HepG2 (cell line): ENCODE results near the gene SCAPER. TPM values are rescaled to one million over a fixed set of nuclear protein-coding genes. Genes with fewer than 3 reads are reported as not detected.

Experiments used
- ATAC-seq: fragments of 200-7000 bp; cut with Tn5 transposase; 3 replicates; pipeline ENCODE4 v1.9.1; 2020; ENCODE audit warnings: mild to moderate bottlenecking, moderate library complexity
- BruUV-seq: library from RNA; stranded (reverse); fragments of 400-500 nt; replicated peaks from 2 replicates; lab custom pipeline; 2021; lab: Mats Ljungman, UMichigan
- CTCF ChIA-PET: fragments of 300-600 bp; formaldehyde crosslinking; extraction: SDS; loops from one replicate; lab custom pipeline; 2021; ENCODE audit warnings: low total read pairs, inconsistent platforms, low intra/inter-chr PET ratio; lab: Yijun Ruan, JAX
- POLR2A ChIA-PET: fragments of 350-600 bp; sonication (Branson Sonifier 250); formaldehyde crosslinking; loops from one replicate; lab custom pipeline; 2020; ENCODE audit warnings: antibody characterized with exemption, inconsistent platforms; lab: Yijun Ruan, JAX
- DNase-seq: peaks from one replicate; pipeline ENCODE4 v3.0.0-alpha.2; 2015; ENCODE audit warnings: low spot score
- FAIRE-seq: peaks from 3 replicates; lab custom pipeline; 2011; peaks lifted over from hg19 to GRCh38; lab: Jason Lieb, UNC
- H2AFZ ChIP-seq: one replicate; pipeline ENCODE4 v1.6.1; 2011; ENCODE audit warnings: low read length, inconsistent platforms
- H3K27ac ChIP-seq: fragments of 300-600 bp; 3 replicates; pipeline ENCODE4 v1.8.0; 2011; ENCODE audit warnings: mixed run types, mild to moderate bottlenecking, mixed read lengths, low read length, inconsistent platforms; ENCODE audit not compliant: insufficient read depth; ENCODE audit errors: extremely low read length
- H3K27me3 ChIP-seq, 2 experiments: fragments of 200-600 bp in 1 of 2; 2 replicates in 1 of 2; 3 replicates in 1 of 2; pipeline versions ENCODE4 v1.6.0 to v1.8.0; 2011; ENCODE audit warnings: low read length in 2 of 2, mild to moderate bottlenecking in 2 of 2, moderate library complexity in 2 of 2, inconsistent platforms in 1 of 2; ENCODE audit not compliant: insufficient read depth in 2 of 2, control insufficient read depth in 1 of 2
- H3K36me3 ChIP-seq, 2 experiments: fragments of 200-600 bp in 1 of 2; replicated peaks in 1 of 2; 2 replicates in 1 of 2; 3 replicates in 1 of 2; pipeline versions ENCODE4 v1.5.1 to v1.8.0; 2011; ENCODE audit warnings: low read length in 2 of 2, inconsistent platforms in 1 of 2; ENCODE audit not compliant: insufficient read depth in 2 of 2, control insufficient read depth in 1 of 2
- H3K4me1 ChIP-seq: 2 replicates; pipeline ENCODE4 v1.5.1; 2012; ENCODE audit warnings: low read length, inconsistent platforms; ENCODE audit not compliant: insufficient read depth
- H3K4me2 ChIP-seq: 2 replicates; pipeline ENCODE4 v1.6.0; 2011; ENCODE audit warnings: low read depth, low read length, inconsistent platforms
- H3K4me3 ChIP-seq, 3 experiments: fragments of 200-600 bp in 1 of 3; sonication (generic), shearing (Covaris generic) in 1 of 3; replicated peaks in 1 of 3; 2 replicates each; pipeline ENCODE4 v1.5.1; 2011 to 2016; ENCODE audit warnings: low read length in 3 of 3, inconsistent platforms in 2 of 3, low read depth in 2 of 3, mild to moderate bottlenecking in 2 of 3, control low read depth in 1 of 3, mixed read lengths in 1 of 3; ENCODE audit not compliant: insufficient read depth in 1 of 3
- H3K79me2 ChIP-seq: one replicate; pipeline ENCODE4 v1.6.1; 2011; ENCODE audit warnings: low read length, inconsistent platforms; ENCODE audit not compliant: insufficient read depth
- H3K9ac ChIP-seq: 2 replicates; pipeline ENCODE4 v1.6.0; 2011; ENCODE audit warnings: mild to moderate bottlenecking, low read depth, low read length, inconsistent platforms; ENCODE audit not compliant: insufficient read depth
- H3K9me3 ChIP-seq: 2 replicates; pipeline ENCODE4 v1.5.1; 2012; ENCODE audit warnings: mild to moderate bottlenecking, low read length
- H4K20me1 ChIP-seq: 2 replicates; pipeline ENCODE4 v1.6.0; 2011; ENCODE audit warnings: inconsistent platforms, mild to moderate bottlenecking, low read length, moderate library complexity; ENCODE audit not compliant: insufficient read depth
- ATF1 ChIP-seq: IDR thresholded peaks from 2 replicates; pipeline ENCODE4 v1.6.1; 2016; ENCODE audit warnings: mild to moderate bottlenecking, control low read depth
- MTF1 ChIP-seq: sonication (generic); formaldehyde crosslinking; IDR thresholded peaks from 2 replicates; pipeline ENCODE4 v1.5.0; 2020; ENCODE audit warnings: missing genetic modification reagents
- PATZ1 ChIP-seq: sonication (generic); formaldehyde crosslinking; IDR thresholded peaks from 2 replicates; pipeline ENCODE4 v1.4.0; 2020; ENCODE audit warnings: missing genetic modification reagents
- PAXIP1 ChIP-seq: sonication (generic); formaldehyde crosslinking; conservative IDR thresholded peaks from 2 replicates; pipeline ENCODE4 v1.4.0; 2020; ENCODE audit warnings: mild to moderate bottlenecking, missing genetic modification reagents, moderate library complexity
- XRCC5 ChIP-seq: fragments of 200-400 bp; formaldehyde crosslinking; optimal IDR thresholded peaks from 2 replicates; pipeline ENCODE3; 2017; ENCODE audit warnings: mild to moderate bottlenecking, low read length
- ZBTB46 ChIP-seq: sonication (generic); formaldehyde crosslinking; IDR thresholded peaks from 2 replicates; pipeline ENCODE4 v1.4.0; 2020; ENCODE audit warnings: mild to moderate bottlenecking, missing genetic modification reagents, borderline replicate concordance
- WGBS: methylation state at CpG from one replicate; pipeline ENCODE4 v1.1.6; 2017; ENCODE audit warnings: low lambda C conversion rate; 5-methylcytosine and 5-hydroxymethylcytosine counted together
- in situ Hi-C: cut with HindIII; loops from 2 replicates; pipeline ENCODE4 v1.10.0; 2017; ENCODE audit warnings: low pct_unique_long_range_greater_than_20kb; ENCODE audit not compliant: extremely low pct_ligation_motif_present
- intact Hi-C: fragments of 100-400 bp; cut with micrococcal nuclease; formaldehyde crosslinking; loops from one replicate; pipeline ENCODE4 v1.10.0; 2022; ENCODE audit not compliant: unreplicated experiment
- polyA plus RNA-seq, 8 experiments: library from polyadenylated mRNA; depleted of rRNA in 3 of 8; stranded (reverse) in 7 of 8; unstranded in 1 of 8; fragments of >200 nt; fragmentation: Illumina TruSeq in 4 of 8; extraction: Trizol in 4 of 8; gene quantifications; 2 replicates each; pipeline versions ENCODE4 v1.2.1 to v1.2.3, GENCODE V29; 2011 to 2016; ENCODE audit warnings: low read depth in 4 of 8, missing spikeins in 1 of 8, mixed read lengths in 1 of 8; ENCODE audit not compliant: insufficient read depth in 1 of 8
- total RNA-seq, 5 experiments: library from RNA; depleted of rRNA; stranded (reverse); fragments of >200 nt; fragmentation: Illumina TruSeq; extraction: Trizol; gene quantifications; 2 replicates each; pipeline ENCODE4 v1.2.3, GENCODE V29; 2016; ENCODE audit warnings: low read depth in 1 of 5

Gene SCAPER
- total and polyA plus RNA-seq, 2 of the 13 experiments (the other 11 are each of a cell fraction or from before 2014, with no cell fraction given): 4.3 to 10.5 TPM

GRCh38 chr15:76401285-76401684 is 503.9 kb downstream of the SCAPER start (continued):
- TF ChIP-seq ZBTB46: no peak
- TF ChIP-seq PAXIP1 (CRISPR knock-in tag): no peak

- H3K79me2 ChIP-seq: no peaks in the 10 kb centered on the region
- FAIRE-seq: no peak
- intact Hi-C loops (no loop called here), in situ Hi-C loops (no loop called here)
- no peak overlapping the region for H2AFZ ChIP-seq
- BruUV-seq: no TSS peak
- whole genome bisulfite sequencing: 89% methylated on average over 1 of the region's 1 CpG
- no peak overlapping the region for H3K4me3 ChIP-seq
- H3K27me3 ChIP-seq: no peaks in the 10 kb centered on the region
- TF ChIP-seq XRCC5: no peak
- no peak for TF ChIP-seq ATF1 (CRISPR knock-in tag)
- TF ChIP-seq MTF1 (CRISPR knock-in tag): no peak
- no peak for TF ChIP-seq PATZ1
- TF ChIP-seq, all 625 proteins: peak for 0
- no peaks in the 10 kb centered on the region for H4K20me1 ChIP-seq
- ATAC-seq (no peak), DNase-seq (no peak)
- no peak overlapping the region for H3K9ac ChIP-seq
- H3K4me2 ChIP-seq: no peak overlapping the region
- H3K27ac ChIP-seq: no peak overlapping the region
- CTCF ChIA-PET: no interaction called here
- H3K4me1 ChIP-seq: no peaks in the 10 kb centered on the region
- POLR2A ChIA-PET: no interaction called here
- no peaks in the 10 kb centered on the region; a peak in 1 of 5 replicates for H3K36me3 ChIP-seq
- H3K9me3 ChIP-seq: no peaks in the 10 kb centered on the region
Measured at GRCh38 chr15:76398317-76399104, 506.6 kb downstream of the SCAPER start.
